Endodermal cell (in vitro differentiated cells): ENCODE data around the gene ADAM23. TPM values are rescaled to one million over a fixed set of nuclear protein-coding genes. Genes with fewer than 3 reads are reported as not detected.

Source experiments
- DNase-seq: peaks from one replicate; pipeline ENCODE4 v3.0.0-alpha.2; 2017
- H3K27ac ChIP-seq: 2 replicates; pipeline ENCODE4 v1.5.1; 2013; ENCODE audit warnings: mild to moderate bottlenecking, low read depth, low read length, moderate library complexity
- H3K27me3 ChIP-seq: 2 replicates; pipeline ENCODE4 v1.6.1; 2013; ENCODE audit warnings: mild to moderate bottlenecking, low read length, moderate library complexity; ENCODE audit not compliant: insufficient read depth, control insufficient read depth, poor library complexity, severe bottlenecking
- H3K36me3 ChIP-seq: 2 replicates; pipeline ENCODE4 v1.7.0; 2013; ENCODE audit warnings: mild to moderate bottlenecking, low read length, moderate library complexity; ENCODE audit not compliant: control insufficient read depth, insufficient read depth
- H3K4me1 ChIP-seq: one replicate; pipeline ENCODE4 v1.7.0; 2013; ENCODE audit warnings: low read length; ENCODE audit not compliant: control insufficient read depth, insufficient read depth
- H3K4me3 ChIP-seq: 2 replicates; pipeline ENCODE4 v1.5.1; 2013; ENCODE audit warnings: mild to moderate bottlenecking, low read length, moderate library complexity
- H3K9ac ChIP-seq: 2 replicates; pipeline ENCODE4 v1.6.1; 2013; ENCODE audit warnings: mild to moderate bottlenecking, low read length, moderate library complexity; ENCODE audit not compliant: poor library complexity, severe bottlenecking; ENCODE audit errors: extremely low read depth
- H3K9me3 ChIP-seq: 2 replicates; pipeline ENCODE4 v1.6.1; 2013; ENCODE audit warnings: mild to moderate bottlenecking, low read length, moderate library complexity; ENCODE audit not compliant: control insufficient read depth
- H3K27ac Mint-ChIP-seq: 2 replicates; pipeline ENCODE4 v1.8.0; 2020; ENCODE audit warnings: mixed read lengths
- H3K27me3 Mint-ChIP-seq: 2 replicates; pipeline ENCODE4 v1.8.0; 2021; ENCODE audit warnings: mild to moderate bottlenecking, mixed read lengths; ENCODE audit not compliant: insufficient read depth
- H3K36me3 Mint-ChIP-seq: 2 replicates; pipeline ENCODE4 v1.8.0; 2020; ENCODE audit warnings: low read depth, mixed read lengths
- H3K4me1 Mint-ChIP-seq: 2 replicates; pipeline ENCODE4 v1.8.0; 2020; ENCODE audit warnings: mixed read lengths
- H3K4me3 Mint-ChIP-seq: 2 replicates; pipeline ENCODE4 v1.8.0; 2020; ENCODE audit warnings: mild to moderate bottlenecking, moderate library complexity, mixed read lengths
- H3K9me3 Mint-ChIP-seq: 2 replicates; pipeline ENCODE4 v1.8.0; 2020; ENCODE audit warnings: mild to moderate bottlenecking, mixed read lengths
- CTCF ChIP-seq: fragments of 200-600 bp; sonication (generic); conservative IDR thresholded peaks from 2 replicates; pipeline ENCODE4 v1.5.0; 2021; ENCODE audit warnings: antibody characterized with exemption, mild to moderate bottlenecking
- WGBS, 2 experiments: methylation state at CpG; one replicate each; pipeline versions ENCODE4 v1.1.5 to v1.1.7; 2013; ENCODE audit warnings: missing lambda C conversion rate in 2 of 2, mixed read lengths in 1 of 2; ENCODE audit not compliant: insufficient coverage in 1 of 2, insufficient read length in 1 of 2; 5-methylcytosine and 5-hydroxymethylcytosine counted together
- total RNA-seq, 2 donors: library from RNA; stranded (reverse); fragmentation: NEBNext Ultra II Directional in 1 of 2; extraction: Animal tissue kit (Norgen Biotek cat#: 25700) in 1 of 2; gene quantifications; 2 replicates in 1 of 2; 3 replicates in 1 of 2; pipeline ENCODE4 v1.2.1, GENCODE V29; 2021

Gene ADAM23
- total RNA-seq, 2 donors from 2014 or later = 25.4 to 34.2 TPM

GRCh38 chr2:206481056-206481455, 37.7 kb downstream of the ADAM23 start:
- H3K27ac ChIP-seq = no peak overlapping the region
- WGBS, 2 experiments = 100% methylated on average over 3 of the region's 3 CpGs; no CpG with 5 or more reads in 1 of the 2 experiments
- no peak overlapping the region for H3K27ac Mint-ChIP-seq
- peaks cover 8% of the 10 kb centered on the region for H3K4me1 Mint-ChIP-seq
- DNase-seq = no peak
- H3K4me1 ChIP-seq = no peaks in the 10 kb centered on the region
- H3K9ac ChIP-seq = no peak overlapping the region
- H3K4me3 Mint-ChIP-seq = no peak overlapping the region
- peaks cover 14% of the 10 kb centered on the region for H3K9me3 ChIP-seq
- no peaks in the 10 kb centered on the region for H3K27me3 Mint-ChIP-seq
- no peak for TF ChIP-seq CTCF
- H3K9me3 Mint-ChIP-seq = peaks cover 16% of the 10 kb centered on the region
- H3K36me3 Mint-ChIP-seq = peaks cover 21% of the 10 kb centered on the region
- no peaks in the 10 kb centered on the region for H3K27me3 ChIP-seq
- no peaks in the 10 kb centered on the region for H3K36me3 ChIP-seq
- H3K4me3 ChIP-seq = no peak overlapping the region

DNA sequence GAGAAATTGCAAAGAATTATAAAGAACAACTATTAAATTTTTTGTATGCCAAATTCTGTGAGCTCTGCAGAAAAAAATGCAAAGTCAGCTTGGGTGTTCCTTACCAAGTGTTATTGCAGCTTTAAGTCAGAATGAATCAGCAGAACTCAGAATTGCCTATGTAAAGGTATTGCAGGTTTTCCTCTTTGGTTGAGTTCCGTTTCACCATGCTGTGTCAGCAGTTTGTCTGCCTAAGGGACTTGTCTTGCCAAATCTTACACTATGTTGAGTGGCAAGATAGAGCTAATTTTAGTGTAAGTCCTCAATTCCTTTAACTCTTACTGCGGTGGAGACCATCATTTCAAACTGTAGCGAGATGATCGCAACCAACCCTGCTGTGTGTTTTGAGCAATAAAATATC, 38.8 kb downstream of the ADAM23 start:
- Mint-ChIP-seq H3K9me3 (peaks cover 9% of the 10 kb centered on the region), H3K27ac (no peak overlapping the region), H3K4me1 (peaks cover 8% of the 10 kb centered on the region), H3K27me3 (no peaks in the 10 kb centered on the region), H3K4me3 (no peak overlapping the region), H3K36me3 (peaks cover 20% of the 10 kb centered on the region)
- no peaks in the 10 kb centered on the region for H3K4me1 ChIP-seq
- no peak overlapping the region for H3K4me3 ChIP-seq
- no peak overlapping the region for H3K27ac ChIP-seq
- H3K9me3 ChIP-seq = peaks cover 14% of the 10 kb centered on the region
- H3K27me3 ChIP-seq = no peaks in the 10 kb centered on the region
- no peak for DNase-seq
- H3K36me3 ChIP-seq = no peaks in the 10 kb centered on the region
- WGBS, 2 experiments = 93 to 97% methylated on average over 4 of the region's 4 CpGs
- TF ChIP-seq CTCF = no peak
- no peak overlapping the region for H3K9ac ChIP-seq

- no peak for DNase-seq
- H3K9me3 Mint-ChIP-seq = peaks cover 9% of the 10 kb centered on the region
- H3K9ac ChIP-seq = no peak overlapping the region
- WGBS, 2 experiments = 87 to 90% methylated on average over 3 to 4 of the region's 4 CpGs
- H3K4me3 ChIP-seq = no peak overlapping the region
- no peak for TF ChIP-seq CTCF
- peaks cover 20% of the 10 kb centered on the region for H3K36me3 Mint-ChIP-seq
- no peak overlapping the region for H3K27ac ChIP-seq
- peaks cover 8% of the 10 kb centered on the region for H3K4me1 Mint-ChIP-seq
- peaks cover 14% of the 10 kb centered on the region for H3K9me3 ChIP-seq
- no peaks in the 10 kb centered on the region for H3K27me3 ChIP-seq
- no peak overlapping the region for H3K27ac Mint-ChIP-seq
- H3K4me1 ChIP-seq = no peaks in the 10 kb centered on the region
- no peaks in the 10 kb centered on the region for H3K36me3 ChIP-seq
- no peak overlapping the region for H3K4me3 Mint-ChIP-seq
- H3K27me3 Mint-ChIP-seq = no peaks in the 10 kb centered on the region
Measured at GRCh38 chr2:206482633-206483032, 39.3 kb downstream of the ADAM23 start.
